GM18868 (cell line): ENCODE results near the gene PSG5.
"Not testable (repeated sequence)": the region's sequence is repeated elsewhere in the genome, so short reads cannot be mapped to it uniquely, and the experiment has no call there.

ENCODE experiments used
- ATAC-seq: cut with Tn5 transposase; IDR thresholded peaks from one replicate; pipeline ENCODE4 v1.9.1; 2021; ENCODE audit warnings: mild to moderate bottlenecking, moderate library complexity; ENCODE audit not compliant: unreplicated experiment

Gene PSG5

GRCh38 chr19:43192381-43193155 is 6.2 kb upstream of the PSG5 start:
- ATAC-seq = not testable (repeated sequence)

GRCh38 chr19:43188092-43188491 is 1.8 kb upstream of the PSG5 start:
- not testable (repeated sequence) for ATAC-seq

GRCh38 chr19:43181869-43182771 is 4.2 kb downstream of the PSG5 start:
- ATAC-seq = not testable (repeated sequence)

DNA sequence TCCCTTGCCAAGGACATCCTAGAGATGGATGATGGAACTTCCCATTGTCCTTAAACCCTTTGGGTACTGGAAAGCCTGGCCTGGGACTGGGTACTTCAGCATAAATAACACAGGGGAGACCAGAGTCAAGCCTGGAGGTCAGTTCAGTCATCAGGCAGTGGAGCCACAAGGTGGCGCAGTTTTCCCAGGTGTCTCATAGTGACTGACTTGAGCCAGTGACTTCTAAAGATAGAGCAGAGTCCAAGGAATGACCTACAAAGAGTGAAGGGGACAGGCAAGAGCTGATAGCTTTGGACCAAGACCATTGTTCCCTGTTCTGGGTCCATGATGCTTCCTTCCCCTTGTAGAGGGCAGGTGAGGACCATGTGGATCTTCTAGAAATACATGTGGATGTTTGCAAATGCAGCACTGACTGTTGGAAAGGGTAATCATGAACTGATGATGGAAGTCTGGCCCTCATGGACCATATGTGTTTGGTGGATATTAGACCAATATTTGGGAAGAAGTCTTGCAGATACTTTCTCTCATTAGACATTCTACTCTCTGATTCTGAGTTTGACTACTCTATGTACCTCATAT is 6.7 kb downstream of the PSG5 start:
- not testable (repeated sequence) for ATAC-seq

DNA sequence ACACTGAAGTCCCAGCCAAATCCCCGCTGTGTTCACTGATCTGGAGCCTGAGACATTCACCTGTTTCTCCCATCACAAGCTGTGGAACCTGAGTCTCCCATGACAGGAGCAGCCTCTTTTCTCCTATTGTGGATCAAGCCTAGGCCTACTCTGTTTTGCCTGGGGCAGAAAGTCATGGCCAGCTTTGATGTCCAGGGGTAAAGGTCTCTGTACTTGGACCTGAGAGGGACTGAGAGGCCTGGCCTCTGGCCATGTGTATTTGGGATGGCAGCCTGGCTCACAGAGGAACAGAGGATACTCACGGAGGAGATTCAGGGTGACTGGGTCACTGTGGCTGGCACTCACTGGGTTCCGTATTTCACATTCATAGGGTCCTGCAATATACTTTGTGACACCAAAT is 7.8 kb downstream of the PSG5 start:
- not testable (repeated sequence) for ATAC-seq

DNA sequence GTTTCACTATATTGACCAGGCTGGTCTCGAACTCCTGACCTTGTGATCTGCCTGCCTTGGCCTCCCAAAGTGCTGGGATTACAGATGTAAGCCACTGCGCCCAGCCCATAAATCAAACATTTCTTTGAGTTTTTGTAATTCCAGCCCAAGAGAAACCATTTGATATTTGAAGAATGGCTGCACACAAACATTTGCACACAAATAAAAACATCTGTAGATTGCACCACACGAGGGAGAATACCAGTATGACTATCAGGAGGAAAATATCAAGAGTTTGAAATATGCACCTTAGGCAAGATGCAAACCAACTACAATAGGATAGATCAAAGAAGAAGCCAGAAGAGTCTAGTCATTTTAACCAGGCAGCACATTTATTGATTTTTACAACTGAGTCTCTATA is 20.4 kb downstream of the PSG5 start:
- ATAC-seq = not testable (repeated sequence)

- not testable (repeated sequence) for ATAC-seq
These were observed 23.2 kb downstream of the PSG5 start for GRCh38 chr19:43163135-43163534.

- not testable (repeated sequence) for ATAC-seq
These were observed 24.1 kb downstream of the PSG5 start for GRCh38 chr19:43162261-43162660.

- ATAC-seq = no peak
These were observed 34.1 kb downstream of the PSG5 start for GRCh38 chr19:43152214-43152613.

- not testable (repeated sequence) for ATAC-seq
These were observed 36.5 kb downstream of the PSG5 start for GRCh38 chr19:43149788-43150187.

GRCh38 chr19:43148233-43148632 is 38.1 kb downstream of the PSG5 start:
- no peak for ATAC-seq

- ATAC-seq = not testable (repeated sequence)
These were observed 44.6 kb downstream of the PSG5 start for GRCh38 chr19:43141763-43142162.

- ATAC-seq = no peak
These were observed 53.6 kb downstream of the PSG5 start for GRCh38 chr19:43132696-43133095.

DNA sequence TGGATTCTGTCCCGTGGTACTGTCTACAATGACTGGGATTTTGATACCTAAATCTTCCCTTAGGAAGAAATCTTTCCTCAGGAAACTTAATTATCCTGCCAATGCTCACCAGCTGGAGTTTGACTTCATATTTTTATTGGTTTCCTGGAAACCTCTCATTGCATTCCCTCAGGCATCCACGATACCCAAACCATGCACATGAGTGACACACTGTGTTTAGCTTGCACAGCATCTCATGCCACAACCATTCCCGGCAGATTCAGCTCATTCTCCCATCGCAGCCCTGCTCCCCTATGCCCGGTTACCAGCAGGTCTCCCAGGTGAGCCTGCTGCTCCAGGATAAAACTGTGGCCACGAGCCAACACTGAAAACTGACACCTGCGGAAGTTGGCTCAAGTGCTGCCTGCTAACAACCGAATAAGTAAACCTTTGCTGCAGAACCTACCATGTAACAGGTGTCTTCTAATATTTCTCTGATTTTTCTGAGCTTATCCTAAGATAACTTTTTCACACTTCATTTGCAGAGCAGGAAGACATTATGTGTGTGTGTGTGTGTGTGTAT is 55.0 kb downstream of the PSG5 start:
- not testable (repeated sequence) for ATAC-seq

- not testable (repeated sequence) for ATAC-seq
These were observed 57.1 kb downstream of the PSG5 start for GRCh38 chr19:43129197-43129596.

DNA sequence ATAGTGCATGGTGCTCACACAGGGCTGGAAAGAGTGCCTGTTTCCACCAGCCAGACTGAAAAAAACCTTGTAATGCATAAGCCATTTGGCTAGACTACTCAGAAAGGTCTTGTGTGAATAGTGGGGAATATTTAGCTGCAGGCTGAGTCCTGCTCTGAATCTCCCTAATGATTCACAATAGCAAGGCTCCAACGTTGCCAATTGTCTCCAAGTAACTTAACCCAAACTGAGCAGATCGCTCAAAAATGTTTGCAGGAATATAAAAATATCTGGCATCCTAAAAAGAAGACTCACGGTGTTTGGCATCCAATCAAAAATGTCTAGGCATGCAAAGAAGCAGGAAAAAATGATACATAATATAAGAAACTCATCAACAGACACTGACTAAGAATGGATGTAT is 59.0 kb downstream of the PSG5 start:
- ATAC-seq = not testable (repeated sequence)

GRCh38 chr19:43126720-43127119 is 59.6 kb downstream of the PSG5 start:
- no peak for ATAC-seq

DNA sequence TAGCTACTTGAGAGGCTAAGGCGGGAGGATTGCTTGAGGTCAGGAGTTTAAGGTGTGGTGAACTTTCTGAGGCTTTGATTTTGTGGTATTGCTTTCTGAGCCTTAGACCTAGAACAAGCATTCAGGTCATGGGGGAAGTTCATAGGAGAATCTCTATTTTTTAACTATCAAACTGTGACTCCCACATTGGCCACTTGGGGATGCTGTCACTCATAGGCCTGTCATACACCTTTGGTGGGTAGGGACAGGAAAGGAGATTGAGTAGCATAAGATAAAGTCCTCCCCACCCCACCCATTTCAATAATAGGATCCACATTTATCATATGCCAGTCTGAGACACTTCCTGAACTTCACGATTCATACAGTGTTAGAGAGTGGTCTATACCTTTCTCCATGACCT is 62.0 kb downstream of the PSG5 start:
- no peak for ATAC-seq

DNA sequence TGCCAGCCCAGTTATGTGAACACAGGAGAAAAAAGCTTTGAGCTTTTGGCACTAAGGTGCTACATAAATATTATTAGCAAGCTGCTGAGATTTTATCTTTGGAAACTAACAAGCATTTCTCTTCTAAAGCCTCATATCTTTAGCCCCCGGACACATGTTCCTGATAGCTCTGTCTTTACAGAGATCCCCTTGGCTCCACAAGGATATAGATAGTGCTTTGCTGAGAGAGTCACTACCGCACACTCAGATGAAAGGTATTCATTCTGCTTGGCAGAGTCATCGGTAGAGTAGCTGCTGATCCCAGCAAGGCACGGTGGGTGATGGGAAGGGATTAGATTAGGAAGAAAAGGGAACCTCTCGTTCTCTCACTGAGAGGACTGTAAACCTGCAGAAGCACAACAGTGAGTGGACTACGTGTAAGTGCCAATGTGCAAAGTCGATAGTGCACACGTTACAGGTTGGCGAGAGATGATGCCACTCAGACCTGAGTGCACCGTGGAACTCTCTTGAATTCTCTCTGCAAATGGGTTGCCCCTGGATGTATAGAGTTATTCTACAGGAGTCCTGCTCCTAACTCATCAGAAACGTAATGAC is 65.8 kb downstream of the PSG5 start:
- not testable (repeated sequence) for ATAC-seq

GRCh38 chr19:43119526-43119925 is 66.8 kb downstream of the PSG5 start:
- not testable (repeated sequence) for ATAC-seq
